HepG2 (cell line): ENCODE measurements around the gene EEF1A2. TPM values are rescaled to one million over a fixed set of nuclear protein-coding genes. Genes with fewer than 3 reads are reported as not detected.

Experiments
- ADNP ChIP-seq: sonication (generic); formaldehyde crosslinking; IDR thresholded peaks from 2 replicates; pipeline ENCODE4 v1.4.0; 2020; ENCODE audit warnings: missing genetic modification reagents
- FOXO1 ChIP-seq: sonication (generic); formaldehyde crosslinking; IDR thresholded peaks from 2 replicates; pipeline ENCODE4 v1.4.0; 2020; ENCODE audit warnings: missing genetic modification reagents
- KDM1A ChIP-seq: IDR thresholded peaks from 2 replicates; pipeline ENCODE4 v1.6.1; 2016; ENCODE audit warnings: missing compliant biosample characterization
- PHF8 ChIP-seq: sonication (generic); formaldehyde crosslinking; IDR thresholded peaks from 2 replicates; pipeline ENCODE4 v1.5.0; 2020; ENCODE audit warnings: missing genetic modification reagents
- SETDB1 ChIP-seq: sonication (generic); formaldehyde crosslinking; IDR thresholded peaks from 2 replicates; pipeline ENCODE4 v1.5.1; 2020; ENCODE audit warnings: missing genetic modification reagents, mild to moderate bottlenecking, borderline replicate concordance
- SMAD1 ChIP-seq: sonication (generic); formaldehyde crosslinking; IDR thresholded peaks from 2 replicates; pipeline ENCODE4 v1.4.0; 2020; ENCODE audit warnings: missing genetic modification reagents, low read depth, mild to moderate bottlenecking, borderline replicate concordance
- TERF1 ChIP-seq: sonication (generic); formaldehyde crosslinking; IDR thresholded peaks from 2 replicates; pipeline ENCODE4 v1.8.0; 2022; ENCODE audit warnings: mild to moderate bottlenecking, missing genetic modification reagents, moderate library complexity
- YY1 ChIP-seq: IDR thresholded peaks from 2 replicates; pipeline ENCODE4 v1.6.1; 2011; ENCODE audit warnings: low read length, low read depth, moderate library complexity, mild to moderate bottlenecking; ENCODE audit not compliant: insufficient read depth, insufficient replicate concordance
- ZFP36 ChIP-seq: fragments of 150-350 bp; IDR thresholded peaks from 2 replicates; pipeline ENCODE4 v1.6.1; 2018; ENCODE audit warnings: borderline replicate concordance, low read length, low read depth; ENCODE audit not compliant: partially characterized antibody
- ZHX1 ChIP-seq: sonication (generic); formaldehyde crosslinking; IDR thresholded peaks from 2 replicates; pipeline ENCODE4 v1.8.1; 2022; ENCODE audit warnings: low read depth, mild to moderate bottlenecking, missing genetic modification reagents
- ZNF335 ChIP-seq: sonication (generic); formaldehyde crosslinking; IDR thresholded peaks from 2 replicates; pipeline ENCODE4 v1.4.0; 2020; ENCODE audit warnings: missing genetic modification reagents
- ZNF607 ChIP-seq: sonication (generic); formaldehyde crosslinking; IDR thresholded peaks from 2 replicates; pipeline ENCODE4 v1.5.1; 2020; ENCODE audit warnings: missing genetic modification reagents, mild to moderate bottlenecking, borderline replicate concordance
- ZNF644 ChIP-seq: IDR thresholded peaks from 2 replicates; pipeline ENCODE4 v1.6.1; 2016; ENCODE audit warnings: low read depth
- ZNF720 ChIP-seq: sonication (generic); formaldehyde crosslinking; IDR thresholded peaks from 2 replicates; pipeline ENCODE4 v1.4.0; 2020; ENCODE audit warnings: missing genetic modification reagents
- ZNF724P ChIP-seq: sonication (generic); formaldehyde crosslinking; IDR thresholded peaks from 2 replicates; pipeline ENCODE4 v1.8.0; 2022; ENCODE audit warnings: missing genetic modification reagents, borderline replicate concordance
- polyA plus RNA-seq, 8 experiments: library from polyadenylated mRNA; depleted of rRNA in 3 of 8; stranded (reverse) in 7 of 8; unstranded in 1 of 8; fragments of >200 nt; fragmentation: Illumina TruSeq in 4 of 8; extraction: Trizol in 4 of 8; gene quantifications; 2 replicates each; pipeline versions ENCODE4 v1.2.1 to v1.2.3, GENCODE V29; 2011 to 2016; ENCODE audit warnings: low read depth in 4 of 8, missing spikeins in 1 of 8, mixed read lengths in 1 of 8; ENCODE audit not compliant: insufficient read depth in 1 of 8
- total RNA-seq, 5 experiments: library from RNA; depleted of rRNA; stranded (reverse); fragments of >200 nt; fragmentation: Illumina TruSeq; extraction: Trizol; gene quantifications; 2 replicates each; pipeline ENCODE4 v1.2.3, GENCODE V29; 2016; ENCODE audit warnings: low read depth in 1 of 5
- TF ChIP-seq, protein P1 (sequence below): sonication (generic); formaldehyde crosslinking; IDR thresholded peaks from 2 replicates; pipeline ENCODE4 v1.8.0; 2022; ENCODE audit warnings: missing genetic modification reagents, mild to moderate bottlenecking, inconsistent platforms, borderline replicate concordance
- TF ChIP-seq, protein P2 (sequence below): sonication (generic); formaldehyde crosslinking; IDR thresholded peaks from 2 replicates; pipeline ENCODE4 v1.8.1; 2023; ENCODE audit warnings: mild to moderate bottlenecking, moderate library complexity, missing genetic modification reagents
- TF ChIP-seq, protein P3 (sequence below): sonication (generic); formaldehyde crosslinking; conservative IDR thresholded peaks from 2 replicates; pipeline ENCODE4 v1.5.0; 2020; ENCODE audit warnings: missing genetic modification reagents
- TF ChIP-seq, protein P4 (sequence below): sonication (generic); formaldehyde crosslinking; IDR thresholded peaks from 2 replicates; pipeline ENCODE4 v1.5.0; 2020; ENCODE audit warnings: mild to moderate bottlenecking, missing genetic modification reagents, moderate library complexity

Gene EEF1A2
- total and polyA plus RNA-seq, 2 of the 13 experiments (the other 11 are each of a cell fraction or from before 2014, with no cell fraction given) = 0.44 to 0.87 TPM

- TF ChIP-seq, protein P1, sequence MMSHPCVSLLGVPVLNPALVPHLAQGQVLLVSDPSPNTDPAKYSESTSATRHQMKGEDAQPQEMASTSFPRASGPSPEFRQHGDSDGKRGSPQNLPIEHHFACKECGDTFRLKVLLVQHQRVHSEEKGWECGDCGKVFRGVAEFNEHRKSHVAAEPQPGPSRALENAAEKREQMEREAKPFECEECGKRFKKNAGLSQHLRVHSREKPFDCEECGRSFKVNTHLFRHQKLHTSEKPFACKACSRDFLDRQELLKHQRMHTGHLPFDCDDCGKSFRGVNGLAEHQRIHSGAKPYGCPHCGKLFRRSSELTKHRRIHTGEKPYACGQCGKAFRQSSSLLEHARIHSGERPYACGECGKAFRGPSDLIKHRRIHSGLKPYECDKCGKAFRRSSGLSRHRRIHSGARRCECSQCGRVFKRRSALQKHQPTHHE = no peak
- TF ChIP-seq ZHX1 (CRISPR knock-in tag) (no peak), YY1 (no peak), SMAD1 (CRISPR knock-in tag) (no peak), ZNF335 (no peak), ZFP36 (no peak), TERF1 (no peak), ZNF724P (CRISPR knock-in tag) (peak; percentile 24; the same call in 1 of the 2 replicates), KDM1A (CRISPR knock-in tag) (0 out of 2 replicates have a peak, but pooled peaks have one; percentile 41), ADNP (CRISPR knock-in tag) (no peak), PHF8 (CRISPR knock-in tag) (0 out of 2 replicates have a peak, but pooled peaks have one; percentile 51), ZNF720 (CRISPR knock-in tag) (no peak), FOXO1 (CRISPR knock-in tag) (peak; percentile 29; the same call in 1 of the 2 replicates), SETDB1 (CRISPR knock-in tag) (no peak), ZNF607 (no peak), ZNF644 (CRISPR knock-in tag) (no peak)
- TF ChIP-seq, protein P2, sequence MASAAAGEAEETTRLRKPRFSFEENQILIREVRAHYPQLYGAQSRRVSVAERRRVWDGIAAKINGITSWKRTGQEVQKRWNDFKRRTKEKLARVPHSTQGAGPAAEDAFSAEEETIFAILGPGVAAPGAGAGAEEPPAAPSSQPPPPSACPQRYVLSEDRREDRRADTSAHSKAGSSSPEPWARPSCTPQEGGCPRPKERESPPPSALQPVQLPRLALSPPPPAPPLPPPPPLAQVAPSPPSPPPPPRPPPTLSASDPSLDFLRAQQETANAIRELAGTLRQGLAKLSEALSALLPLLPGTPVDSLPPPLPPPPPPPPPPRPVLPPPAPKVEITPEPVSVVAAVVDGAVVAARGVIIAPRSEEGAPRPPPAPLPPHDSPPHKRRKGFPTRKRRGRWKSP (CRISPR knock-in tag) = no peak
- TF ChIP-seq, protein P3, sequence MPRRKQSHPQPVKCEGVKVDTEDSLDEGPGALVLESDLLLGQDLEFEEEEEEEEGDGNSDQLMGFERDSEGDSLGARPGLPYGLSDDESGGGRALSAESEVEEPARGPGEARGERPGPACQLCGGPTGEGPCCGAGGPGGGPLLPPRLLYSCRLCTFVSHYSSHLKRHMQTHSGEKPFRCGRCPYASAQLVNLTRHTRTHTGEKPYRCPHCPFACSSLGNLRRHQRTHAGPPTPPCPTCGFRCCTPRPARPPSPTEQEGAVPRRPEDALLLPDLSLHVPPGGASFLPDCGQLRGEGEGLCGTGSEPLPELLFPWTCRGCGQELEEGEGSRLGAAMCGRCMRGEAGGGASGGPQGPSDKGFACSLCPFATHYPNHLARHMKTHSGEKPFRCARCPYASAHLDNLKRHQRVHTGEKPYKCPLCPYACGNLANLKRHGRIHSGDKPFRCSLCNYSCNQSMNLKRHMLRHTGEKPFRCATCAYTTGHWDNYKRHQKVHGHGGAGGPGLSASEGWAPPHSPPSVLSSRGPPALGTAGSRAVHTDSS (CRISPR knock-in tag) = no peak
- TF ChIP-seq, protein P4, sequence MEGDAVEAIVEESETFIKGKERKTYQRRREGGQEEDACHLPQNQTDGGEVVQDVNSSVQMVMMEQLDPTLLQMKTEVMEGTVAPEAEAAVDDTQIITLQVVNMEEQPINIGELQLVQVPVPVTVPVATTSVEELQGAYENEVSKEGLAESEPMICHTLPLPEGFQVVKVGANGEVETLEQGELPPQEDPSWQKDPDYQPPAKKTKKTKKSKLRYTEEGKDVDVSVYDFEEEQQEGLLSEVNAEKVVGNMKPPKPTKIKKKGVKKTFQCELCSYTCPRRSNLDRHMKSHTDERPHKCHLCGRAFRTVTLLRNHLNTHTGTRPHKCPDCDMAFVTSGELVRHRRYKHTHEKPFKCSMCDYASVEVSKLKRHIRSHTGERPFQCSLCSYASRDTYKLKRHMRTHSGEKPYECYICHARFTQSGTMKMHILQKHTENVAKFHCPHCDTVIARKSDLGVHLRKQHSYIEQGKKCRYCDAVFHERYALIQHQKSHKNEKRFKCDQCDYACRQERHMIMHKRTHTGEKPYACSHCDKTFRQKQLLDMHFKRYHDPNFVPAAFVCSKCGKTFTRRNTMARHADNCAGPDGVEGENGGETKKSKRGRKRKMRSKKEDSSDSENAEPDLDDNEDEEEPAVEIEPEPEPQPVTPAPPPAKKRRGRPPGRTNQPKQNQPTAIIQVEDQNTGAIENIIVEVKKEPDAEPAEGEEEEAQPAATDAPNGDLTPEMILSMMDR (CRISPR knock-in tag) = peak; percentile 32; the same call in 1 of the 2 replicates
These were observed 45.5 kb upstream of the EEF1A2 start (continued) for GRCh38 chr20:63544241-63544957.
